ENCODE measurements around the gene ABCF1.

Gene ABCF1

GRCh38 chr6:30635834-30636233 lies 64.6 kb downstream of the ABCF1 start:
- DNase-seq (ENCODE audit: low read depth) = no peak
- TF ChIP-seq CTCF (conservative IDR thresholded peaks at IDR 0.05; ENCODE audit: low read depth, low read length) = no peak
- H3K4me3 ChIP-seq (ENCODE audit: low read depth, low read length) = no peak overlapping the region

GRCh38 chr6:30640481-30640880 lies 69.2 kb downstream of the ABCF1 start:
- no peak for TF ChIP-seq CTCF (conservative IDR thresholded peaks at IDR 0.05; ENCODE audit: low read depth, low read length)
- H3K4me3 ChIP-seq (ENCODE audit: low read depth, low read length) = no peak overlapping the region
- no peak for DNase-seq (ENCODE audit: low read depth)

- no peak overlapping the region for H3K4me3 ChIP-seq (ENCODE audit: low read depth, low read length)
- DNase-seq (ENCODE audit: low read depth) = no peak
- TF ChIP-seq CTCF (conservative IDR thresholded peaks at IDR 0.05; ENCODE audit: low read depth, low read length) = no peak
These were observed 69.8 kb downstream of the ABCF1 start for GRCh38 chr6:30641048-30641447.
